Measurements from ENCODE around the gene DCAF15.

- TF ChIP-seq POLR2A (IDR thresholded peaks at IDR 0.05) (no peak), CTCF (IDR thresholded peaks at IDR 0.05) (no peak)
Measured at GRCh38 chr19:13955662-13956364, 3.5 kb downstream of the DCAF15 start.

Data from esophagus squamous epithelium (tissue), 4 donors.